Melanocyte of skin (primary cell): Measurements from ENCODE around the gene PTGS2. TPM values are rescaled to one million over a fixed set of nuclear protein-coding genes. Genes with fewer than 3 reads are reported as not detected.

ENCODE experiments used
- total RNA-seq, 2 donors: library from RNA; depleted of rRNA; stranded (reverse); fragments of >200 nt; gene quantifications; 2 replicates each; pipeline ENCODE4 v1.2.3, GENCODE V29; 2012

PTGS2 gene
- 10 to 100 TPM in 1 of 2 donors, 1 to 10 TPM in 1; 2.0 to 15.5 TPM for total RNA-seq

DNA sequence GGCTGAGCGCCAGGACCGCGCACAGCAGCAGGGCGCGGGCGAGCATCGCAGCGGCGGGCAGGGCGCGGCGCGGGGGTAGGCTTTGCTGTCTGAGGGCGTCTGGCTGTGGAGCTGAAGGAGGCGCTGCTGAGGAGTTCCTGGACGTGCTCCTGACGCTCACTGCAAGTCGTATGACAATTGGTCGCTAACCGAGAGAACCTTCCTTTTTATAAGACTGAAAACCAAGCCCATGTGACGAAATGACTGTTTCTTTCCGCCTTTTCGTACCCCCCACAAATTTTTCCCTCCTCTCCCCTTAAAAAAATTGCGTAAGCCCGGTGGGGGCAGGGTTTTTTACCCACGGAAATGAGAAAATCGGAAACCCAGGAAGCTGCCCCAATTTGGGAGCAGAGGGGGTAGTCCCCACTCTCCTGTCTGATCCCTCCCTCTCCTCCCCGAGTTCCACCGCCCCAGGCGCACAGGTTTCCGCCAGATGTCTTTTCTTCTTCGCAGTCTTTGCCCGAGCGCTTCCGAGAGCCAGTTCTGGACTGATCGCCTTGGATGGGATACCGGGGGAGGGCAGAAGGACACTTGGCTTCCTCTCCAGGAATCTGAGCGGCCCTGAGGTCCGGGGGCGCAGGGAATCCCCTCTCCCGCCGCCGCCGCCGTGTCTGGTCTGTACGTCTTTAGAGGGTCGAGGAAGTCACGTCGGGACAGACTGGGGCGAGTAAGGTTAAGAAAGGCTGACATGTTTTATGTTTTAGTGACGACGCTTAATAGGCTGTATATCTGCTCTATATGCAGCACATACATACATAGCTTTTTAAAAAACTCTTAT, at the start of gene PTGS2:
TSS of gene PTGS2 (minus strand) at position 179 of the 817 bp plus-strand sequence. CDS start at position 46, 133 bp downstream.

Other genes starting within 250 kb of the PTGS2 start
- not detected for gene PDC, start 219.3 kb downstream of the PTGS2 start, total RNA-seq
- gene PLA2G4A, start 148.5 kb upstream of the PTGS2 start, total RNA-seq = 10 to 100 TPM; 28.9 to 34.6 TPM